Gastroesophageal sphincter (tissue), 3 donors: ENCODE data around the gene SGTA.

ENCODE experiments used
- CTCF ChIP-seq, 4 experiments: fragments of 200-600 bp in 2 of 4; fragments of 450-650 bp in 2 of 4; sonication (generic) in 1 of 4; IDR thresholded peaks; one replicate each; pipeline ENCODE4 v1.5.1; 2017 to 2019; ENCODE audit warnings: antibody characterized with exemption in 4 of 4, mild to moderate bottlenecking in 2 of 4, moderate library complexity in 2 of 4
- POLR2A ChIP-seq, 2 donors: fragments of 450-650 bp; IDR thresholded peaks; one replicate each; pipeline ENCODE4 v1.6.1; 2017; ENCODE audit warnings: antibody characterized with exemption in 2 of 2, mild to moderate bottlenecking in 2 of 2, moderate library complexity in 1 of 2
- POLR2AphosphoS5 ChIP-seq: sonication (generic); formaldehyde crosslinking; IDR thresholded peaks from one replicate; pipeline ENCODE4 v1.6.1; 2017; ENCODE audit warnings: antibody characterized with exemption

- no peak for TF ChIP-seq CTCF (IDR thresholded peaks at IDR 0.05)
- TF ChIP-seq POLR2A (IDR thresholded peaks at IDR 0.05), result no peak
- no peak for TF ChIP-seq POLR2AphosphoS5
These were observed 10.1 kb upstream of the SGTA start for GRCh38 chr19:2793126-2793525.
